ENCODE measurements around the gene STT3A.
A peak's percentile ranks its signal among the peaks of the same experiment; 100 is the strongest.

STT3A gene

GRCh38 chr11:125592305-125593113 is at the start of gene STT3A:
STT3A (plus strand) TSS chr11:125592852; CDS start chr11:125595916, 3,064 bp downstream.
- no peaks in the 10 kb centered on the region for H3K27me3 Mint-ChIP-seq
- H3K36me3 Mint-ChIP-seq = peaks cover 5% of the 10 kb centered on the region
- no peaks in the 10 kb centered on the region for H3K9me3 Mint-ChIP-seq (ENCODE audit: low read depth)
- peaks cover 44% of the 10 kb centered on the region for H3K4me1 Mint-ChIP-seq (ENCODE audit: low read depth)
- peak within 1 kb of the TSS; percentile 99 for H3K27ac Mint-ChIP-seq
- peak within 1 kb of the TSS; percentile 98 for H3K4me3 Mint-ChIP-seq

- no peak overlapping the region for H3K27ac Mint-ChIP-seq
- peaks cover 22% of the 10 kb centered on the region for H3K9me3 Mint-ChIP-seq (ENCODE audit: low read depth)
- peaks cover 29% of the 10 kb centered on the region for H3K36me3 Mint-ChIP-seq
- no peak overlapping the region for H3K4me3 Mint-ChIP-seq
- no peaks in the 10 kb centered on the region for H3K27me3 Mint-ChIP-seq
- no peaks in the 10 kb centered on the region for H3K4me1 Mint-ChIP-seq (ENCODE audit: low read depth)
Measured at GRCh38 chr11:125550780-125551179, 41.9 kb upstream of the STT3A start.

- Mint-ChIP-seq H3K4me1 (ENCODE audit: low read depth) (no peaks in the 10 kb centered on the region), H3K9me3 (ENCODE audit: low read depth) (peaks cover 22% of the 10 kb centered on the region), H3K4me3 (no peak overlapping the region), H3K36me3 (peaks cover 27% of the 10 kb centered on the region), H3K27me3 (no peaks in the 10 kb centered on the region), H3K27ac (no peak overlapping the region)
Measured at GRCh38 chr11:125551835-125552342, 40.8 kb upstream of the STT3A start.

GRCh38 chr11:125552927-125553326 is 39.7 kb upstream of the STT3A start:
- Mint-ChIP-seq H3K4me3 (no peak overlapping the region), H3K4me1 (ENCODE audit: low read depth) (no peaks in the 10 kb centered on the region), H3K27me3 (no peaks in the 10 kb centered on the region), H3K27ac (no peak overlapping the region), H3K36me3 (peaks cover 27% of the 10 kb centered on the region), H3K9me3 (ENCODE audit: low read depth) (peaks cover 22% of the 10 kb centered on the region)

- Mint-ChIP-seq H3K4me1 (ENCODE audit: low read depth) (no peaks in the 10 kb centered on the region), H3K9me3 (ENCODE audit: low read depth) (peaks cover 22% of the 10 kb centered on the region), H3K4me3 (no peak overlapping the region), H3K36me3 (peaks cover 27% of the 10 kb centered on the region), H3K27ac (no peak overlapping the region), H3K27me3 (no peaks in the 10 kb centered on the region)
Measured at GRCh38 chr11:125553357-125553756, 39.3 kb upstream of the STT3A start.

- H3K36me3 Mint-ChIP-seq = peaks cover 27% of the 10 kb centered on the region
Measured at GRCh38 chr11:125554038-125554437, 38.6 kb upstream of the STT3A start.

GRCh38 chr11:125559888-125560287 is 32.8 kb upstream of the STT3A start:
- Mint-ChIP-seq H3K36me3 (peaks cover 4% of the 10 kb centered on the region), H3K9me3 (ENCODE audit: low read depth) (no peaks in the 10 kb centered on the region), H3K4me3 (no peak overlapping the region), H3K4me1 (ENCODE audit: low read depth) (no peaks in the 10 kb centered on the region), H3K27ac (no peak overlapping the region), H3K27me3 (no peaks in the 10 kb centered on the region)

More at GRCh38 chr11:125554038-125554437, 38.6 kb upstream of the STT3A start:
- Mint-ChIP-seq H3K9me3 (ENCODE audit: low read depth) (peaks cover 22% of the 10 kb centered on the region), H3K27me3 (no peaks in the 10 kb centered on the region), H3K4me3 (no peak overlapping the region), H3K4me1 (ENCODE audit: low read depth) (no peaks in the 10 kb centered on the region), H3K27ac (no peak overlapping the region)

- Mint-ChIP-seq H3K9me3 (ENCODE audit: low read depth) (no peaks in the 10 kb centered on the region), H3K36me3 (no peaks in the 10 kb centered on the region), H3K27ac (no peak overlapping the region), H3K4me3 (no peak overlapping the region), H3K27me3 (no peaks in the 10 kb centered on the region), H3K4me1 (ENCODE audit: low read depth) (peaks cover 3% of the 10 kb centered on the region)
Measured at GRCh38 chr11:125561924-125562323, 30.7 kb upstream of the STT3A start.

GRCh38 chr11:125562430-125562829 is 30.2 kb upstream of the STT3A start:
- Mint-ChIP-seq H3K9me3 (ENCODE audit: low read depth) (no peaks in the 10 kb centered on the region), H3K27ac (no peak overlapping the region)

GRCh38 chr11:125564357-125564756 is 28.3 kb upstream of the STT3A start:
- no peaks in the 10 kb centered on the region for H3K9me3 Mint-ChIP-seq (ENCODE audit: low read depth)
- H3K4me3 Mint-ChIP-seq = no peak overlapping the region
- no peak overlapping the region for H3K27ac Mint-ChIP-seq
- peaks cover 11% of the 10 kb centered on the region for H3K4me1 Mint-ChIP-seq (ENCODE audit: low read depth)
- no peaks in the 10 kb centered on the region for H3K36me3 Mint-ChIP-seq
- H3K27me3 Mint-ChIP-seq = no peaks in the 10 kb centered on the region

More at GRCh38 chr11:125562430-125562829, 30.2 kb upstream of the STT3A start:
- no peaks in the 10 kb centered on the region for H3K27me3 Mint-ChIP-seq
- no peak overlapping the region for H3K4me3 Mint-ChIP-seq
- no peaks in the 10 kb centered on the region for H3K36me3 Mint-ChIP-seq
- peaks cover 7% of the 10 kb centered on the region for H3K4me1 Mint-ChIP-seq (ENCODE audit: low read depth)

- Mint-ChIP-seq H3K9me3 (ENCODE audit: low read depth) (no peaks in the 10 kb centered on the region), H3K27ac (no peak overlapping the region), H3K36me3 (no peaks in the 10 kb centered on the region), H3K27me3 (no peaks in the 10 kb centered on the region), H3K4me1 (ENCODE audit: low read depth) (peaks cover 25% of the 10 kb centered on the region), H3K4me3 (no peak overlapping the region)
Measured at GRCh38 chr11:125566235-125566634, 26.4 kb upstream of the STT3A start.

GRCh38 chr11:125568970-125569914 is 23.4 kb upstream of the STT3A start, which contains the start of gene EI24:
EI24 (plus strand) TSS chr11:125569477; CDS start chr11:125572528, 3,051 bp downstream.
- H3K4me3 Mint-ChIP-seq = peak within 1 kb of the TSS; percentile 92
- peak within 1 kb of the TSS; percentile 95 for H3K27ac Mint-ChIP-seq
- H3K36me3 Mint-ChIP-seq = peaks cover 5% of the 10 kb centered on the region
- peaks cover 38% of the 10 kb centered on the region for H3K4me1 Mint-ChIP-seq (ENCODE audit: low read depth)
- H3K27me3 Mint-ChIP-seq = no peaks in the 10 kb centered on the region
- H3K9me3 Mint-ChIP-seq (ENCODE audit: low read depth) = no peaks in the 10 kb centered on the region

- peak overlapping the region; percentile 89 for H3K4me3 Mint-ChIP-seq
- H3K36me3 Mint-ChIP-seq = peaks cover 7% of the 10 kb centered on the region
- no peaks in the 10 kb centered on the region for H3K27me3 Mint-ChIP-seq
- H3K4me1 Mint-ChIP-seq (ENCODE audit: low read depth) = peaks cover 38% of the 10 kb centered on the region
- H3K27ac Mint-ChIP-seq = peak overlapping the region; percentile 90
- H3K9me3 Mint-ChIP-seq (ENCODE audit: low read depth) = no peaks in the 10 kb centered on the region
Measured at GRCh38 chr11:125569915-125570621, 22.6 kb upstream of the STT3A start.

GRCh38 chr11:125570952-125571351 is 21.7 kb upstream of the STT3A start:
- H3K4me3 Mint-ChIP-seq = peak overlapping the region; percentile 89
- H3K4me1 Mint-ChIP-seq (ENCODE audit: low read depth) = peaks cover 39% of the 10 kb centered on the region
- no peaks in the 10 kb centered on the region for H3K9me3 Mint-ChIP-seq (ENCODE audit: low read depth)
- no peaks in the 10 kb centered on the region for H3K27me3 Mint-ChIP-seq
- H3K36me3 Mint-ChIP-seq = peaks cover 8% of the 10 kb centered on the region
- peak overlapping the region; percentile 72 for H3K27ac Mint-ChIP-seq

Data from activated naive CD8-positive, alpha-beta T cell (primary cell).